ENCODE results near the gene SDK2.

Gene SDK2

GRCh38 chr17:73498886-73499554 is 145.2 kb downstream of the SDK2 start:
- DNase-seq = no peak

GRCh38 chr17:73498176-73498575 is 146.1 kb downstream of the SDK2 start:
- DNase-seq = no peak

- DNase-seq = no peak
Observed at GRCh38 chr17:73497721-73498120, 146.5 kb downstream of the SDK2 start.

- DNase-seq = no peak
Observed at GRCh38 chr17:73496232-73496631, 148.0 kb downstream of the SDK2 start.

- no peak for DNase-seq
Observed at GRCh38 chr17:73495641-73496040, 148.6 kb downstream of the SDK2 start.

GRCh38 chr17:73494950-73495349 is 149.3 kb downstream of the SDK2 start:
- DNase-seq = no peak

GRCh38 chr17:73493956-73494926 is 150.0 kb downstream of the SDK2 start:
- no peak for DNase-seq

- no peak for DNase-seq
Observed at GRCh38 chr17:73492821-73493814, 151.1 kb downstream of the SDK2 start.

GRCh38 chr17:73492125-73492820 is 152.0 kb downstream of the SDK2 start:
- DNase-seq = no peak

GRCh38 chr17:73491648-73492047 is 152.6 kb downstream of the SDK2 start:
- DNase-seq = no peak

- DNase-seq = no peak
Observed at GRCh38 chr17:73490851-73491250, 153.4 kb downstream of the SDK2 start.

GRCh38 chr17:73489991-73490390 is 154.3 kb downstream of the SDK2 start:
- no peak for DNase-seq

GRCh38 chr17:73489333-73489732 is 154.9 kb downstream of the SDK2 start:
- DNase-seq = no peak

- DNase-seq = no peak
Observed at GRCh38 chr17:73485130-73485529, 159.1 kb downstream of the SDK2 start.

- DNase-seq = no peak
Observed at GRCh38 chr17:73482894-73483293, 161.4 kb downstream of the SDK2 start.

GRCh38 chr17:73482251-73482716 is 162.0 kb downstream of the SDK2 start:
- no peak for DNase-seq

- no peak for DNase-seq
Observed at GRCh38 chr17:73481676-73482075, 162.6 kb downstream of the SDK2 start.

GRCh38 chr17:73480740-73481139 is 163.5 kb downstream of the SDK2 start:
- no peak for DNase-seq

- no peak for DNase-seq
Observed at GRCh38 chr17:73478768-73479424, 165.3 kb downstream of the SDK2 start.

- no peak for DNase-seq
Observed at GRCh38 chr17:73478334-73478733, 165.9 kb downstream of the SDK2 start.

- no peak for DNase-seq
Observed at GRCh38 chr17:73476890-73477350, 167.3 kb downstream of the SDK2 start.
